Hypothalamus (tissue), 51 donors: Measurements from ENCODE around the gene CSTF3.
"Not testable (repeated sequence)": the region's sequence is repeated elsewhere in the genome, so short reads cannot be mapped to it uniquely, and the experiment has no call there.

Source experiments
- DNase-seq, 51 donors: peaks; one replicate each; lab custom pipeline; 2025; lab: John Stamatoyannopoulos, UW

CSTF3 gene

GRCh38 chr11:33161120-33162005 is at the start of gene CSTF3:
Gene CSTF3 (minus strand): TSS chr11:33161480. CDS start chr11:33161325, 155 bp downstream.
- DNase-seq: peak; percentile 91 to 100 (median 99)

- no peak for DNase-seq
Measured at GRCh38 chr11:33208150-33208549, 46.9 kb upstream of the CSTF3 start.

GRCh38 chr11:33207408-33207985 is 46.2 kb upstream of the CSTF3 start:
- no peak for DNase-seq

GRCh38 chr11:33197915-33198727 is 36.8 kb upstream of the CSTF3 start:
- no peak for DNase-seq

GRCh38 chr11:33195462-33196173 is 34.3 kb upstream of the CSTF3 start:
- peak in 3 of 51 donors; percentile 1 to 14 (median 1) for DNase-seq

GRCh38 chr11:33194455-33194854 is 33.2 kb upstream of the CSTF3 start:
- DNase-seq: no peak

- no peak for DNase-seq
Measured at GRCh38 chr11:33191467-33191866, 30.2 kb upstream of the CSTF3 start.

GRCh38 chr11:33187998-33188722 is 26.9 kb upstream of the CSTF3 start:
- DNase-seq: peak in 1 of 51 donors; percentile 10

GRCh38 chr11:33185756-33186155 is 24.5 kb upstream of the CSTF3 start:
- DNase-seq: no peak

GRCh38 chr11:33182246-33182878 is 21.1 kb upstream of the CSTF3 start:
- no peak for DNase-seq

GRCh38 chr11:33179348-33179803 is 18.1 kb upstream of the CSTF3 start:
- no peak for DNase-seq

- DNase-seq: no peak
Measured at GRCh38 chr11:33178443-33179180, 17.3 kb upstream of the CSTF3 start.

GRCh38 chr11:33177676-33178336 is 16.5 kb upstream of the CSTF3 start:
- DNase-seq: no peak

GRCh38 chr11:33176760-33177159 is 15.5 kb upstream of the CSTF3 start:
- DNase-seq: not testable (repeated sequence)

- DNase-seq: no peak
Measured at GRCh38 chr11:33172996-33173395, 11.7 kb upstream of the CSTF3 start.

- no peak for DNase-seq
Measured at GRCh38 chr11:33172345-33172744, 11.1 kb upstream of the CSTF3 start.

- no peak for DNase-seq
Measured at GRCh38 chr11:33171251-33171650, 10.0 kb upstream of the CSTF3 start.

GRCh38 chr11:33168709-33169200 is 7.5 kb upstream of the CSTF3 start:
- DNase-seq: no peak
